DMS 273 (cell line): Measurements from ENCODE around the gene ERGIC3.

Experiments
- DNase-seq: peaks from one replicate; lab custom pipeline; 2025; ENCODE audit not compliant: unreplicated experiment; lab: John Stamatoyannopoulos, UW

ERGIC3 gene

GRCh38 chr20:35595901-35596300, 54.0 kb downstream of the ERGIC3 start:
- DNase-seq, result no peak

- DNase-seq, result no peak
Observed at GRCh38 chr20:35597186-35597585, 55.3 kb downstream of the ERGIC3 start.

GRCh38 chr20:35598476-35598875, 56.6 kb downstream of the ERGIC3 start:
- DNase-seq, result peak; percentile 31

- DNase-seq, result no peak
Observed at GRCh38 chr20:35598899-35599775, 57.3 kb downstream of the ERGIC3 start.

GRCh38 chr20:35599776-35600120, 57.9 kb downstream of the ERGIC3 start:
- DNase-seq, result no peak

- DNase-seq, result no peak
Observed at GRCh38 chr20:35600176-35600992, 58.5 kb downstream of the ERGIC3 start.

GRCh38 chr20:35600993-35601973, 59.4 kb downstream of the ERGIC3 start:
- peak; percentile 91 for DNase-seq

- DNase-seq, result no peak
Observed at GRCh38 chr20:35601990-35602389, 60.1 kb downstream of the ERGIC3 start.

GRCh38 chr20:35602851-35603495, 61.1 kb downstream of the ERGIC3 start:
- no peak for DNase-seq

- no peak for DNase-seq
Observed at GRCh38 chr20:35603695-35604448, 62.0 kb downstream of the ERGIC3 start.

GRCh38 chr20:35604449-35604747, 62.5 kb downstream of the ERGIC3 start:
- peak; percentile 32 for DNase-seq

- DNase-seq, result no peak
Observed at GRCh38 chr20:35606127-35606526, 64.2 kb downstream of the ERGIC3 start.
